Spleen (tissue), 7 donors: ENCODE data around the gene LRRC42.

Experiments used
- POLR2A ChIP-seq, 3 donors: fragments of 450-650 bp; IDR thresholded peaks; one replicate each; pipeline ENCODE4 v1.5.1; 2017; ENCODE audit warnings: antibody characterized with exemption in 3 of 3, mild to moderate bottlenecking in 1 of 3
- TF ChIP-seq, protein P1 (sequence below), 11 experiments: fragments of 200-600 bp in 7 of 11; fragments of 450-650 bp in 4 of 11; sonication (generic) in 4 of 11; IDR thresholded peaks in 8 of 11; conservative IDR thresholded peaks in 3 of 11; 1 replicate in 7 of 11; 2 replicates in 4 of 11; pipeline versions ENCODE4 v1.4.0 to v1.8.0; 2016 to 2021; ENCODE audit warnings: antibody characterized with exemption in 11 of 11, inconsistent platforms in 4 of 11, mild to moderate bottlenecking in 1 of 11
- donor health status: DM: no; HTN: no; CAD: no; lungs with moderate emphysema.
- donor health status: DM: no; HTN: no; CAD: no.
- donor health status: DM: no; HTN: no; CAD: no.

DNA sequence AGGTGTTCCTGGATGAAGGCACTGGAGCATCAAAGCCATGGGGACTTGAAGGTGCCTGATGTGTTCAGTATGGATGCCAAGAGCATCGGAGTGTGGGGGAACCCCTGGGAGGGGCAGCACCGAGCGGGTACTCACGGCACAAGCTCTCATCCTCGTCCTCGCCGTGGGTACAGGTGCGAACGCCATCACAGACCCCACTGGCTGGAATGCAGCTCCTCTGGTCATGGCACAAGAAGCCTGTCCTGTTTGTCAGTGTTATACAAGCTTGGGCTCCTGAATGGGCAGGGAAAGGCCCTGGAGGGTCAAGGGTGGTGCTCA, 65.8 kb downstream of the LRRC42 start:
- TF ChIP-seq POLR2A (IDR thresholded peaks at IDR 0.05), result no peak
- TF ChIP-seq, protein P1, sequence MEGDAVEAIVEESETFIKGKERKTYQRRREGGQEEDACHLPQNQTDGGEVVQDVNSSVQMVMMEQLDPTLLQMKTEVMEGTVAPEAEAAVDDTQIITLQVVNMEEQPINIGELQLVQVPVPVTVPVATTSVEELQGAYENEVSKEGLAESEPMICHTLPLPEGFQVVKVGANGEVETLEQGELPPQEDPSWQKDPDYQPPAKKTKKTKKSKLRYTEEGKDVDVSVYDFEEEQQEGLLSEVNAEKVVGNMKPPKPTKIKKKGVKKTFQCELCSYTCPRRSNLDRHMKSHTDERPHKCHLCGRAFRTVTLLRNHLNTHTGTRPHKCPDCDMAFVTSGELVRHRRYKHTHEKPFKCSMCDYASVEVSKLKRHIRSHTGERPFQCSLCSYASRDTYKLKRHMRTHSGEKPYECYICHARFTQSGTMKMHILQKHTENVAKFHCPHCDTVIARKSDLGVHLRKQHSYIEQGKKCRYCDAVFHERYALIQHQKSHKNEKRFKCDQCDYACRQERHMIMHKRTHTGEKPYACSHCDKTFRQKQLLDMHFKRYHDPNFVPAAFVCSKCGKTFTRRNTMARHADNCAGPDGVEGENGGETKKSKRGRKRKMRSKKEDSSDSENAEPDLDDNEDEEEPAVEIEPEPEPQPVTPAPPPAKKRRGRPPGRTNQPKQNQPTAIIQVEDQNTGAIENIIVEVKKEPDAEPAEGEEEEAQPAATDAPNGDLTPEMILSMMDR (IDR thresholded peaks at IDR 0.05 in 8 of 11, conservative IDR thresholded peaks at IDR 0.05 in 3 of 11), result no peak
